H9 (cell line): ENCODE results near the gene DCPS. TPM values are rescaled to one million over a fixed set of nuclear protein-coding genes. Genes with fewer than 3 reads are reported as not detected.
"Not testable (repeated sequence)": the region's sequence is repeated elsewhere in the genome, so short reads cannot be mapped to it uniquely, and the experiment has no call there.

ENCODE experiments used
- DNase-seq: peaks from one replicate; pipeline ENCODE4 v3.0.0-alpha.2; 2017
- H2AFZ ChIP-seq: one replicate; pipeline ENCODE4 v1.6.1; 2013; ENCODE audit warnings: mild to moderate bottlenecking, low read length, control low read depth, moderate library complexity
- H2AK5ac ChIP-seq: 2 replicates; pipeline ENCODE4 v1.6.1; 2013; ENCODE audit warnings: low read length, control low read depth, mixed read lengths; ENCODE audit not compliant: insufficient read length
- H2BK120ac ChIP-seq: one replicate; pipeline ENCODE4 v1.6.1; 2013; ENCODE audit warnings: low read depth, mild to moderate bottlenecking, low read length, control low read depth, inconsistent platforms; ENCODE audit not compliant: poor library complexity, severe bottlenecking
- H2BK12ac ChIP-seq: 2 replicates; pipeline ENCODE4 v1.6.1; 2013; ENCODE audit warnings: low read length, control low read depth, mixed read lengths, low read depth; ENCODE audit not compliant: insufficient read length
- H2BK15ac ChIP-seq: 2 replicates; pipeline ENCODE4 v1.6.1; 2013; ENCODE audit warnings: low read depth, low read length, control low read depth
- H2BK20ac ChIP-seq: one replicate; pipeline ENCODE4 v1.6.1; 2013; ENCODE audit warnings: low read depth, mild to moderate bottlenecking, low read length, control low read depth, inconsistent platforms; ENCODE audit not compliant: poor library complexity, severe bottlenecking
- H2BK5ac ChIP-seq: 2 replicates; pipeline ENCODE4 v1.6.1; 2013; ENCODE audit warnings: low read length, control low read depth, mixed read lengths; ENCODE audit not compliant: insufficient read length
- H3K14ac ChIP-seq: 2 replicates; pipeline ENCODE4 v1.6.1; 2013; ENCODE audit warnings: low read length, control low read depth; ENCODE audit not compliant: insufficient read depth
- H3K18ac ChIP-seq: 2 replicates; pipeline ENCODE4 v1.6.1; 2013; ENCODE audit warnings: low read depth, mild to moderate bottlenecking, mixed read lengths, low read length, control low read depth; ENCODE audit not compliant: insufficient read length
- H3K23ac ChIP-seq: 2 replicates; pipeline ENCODE4 v1.6.1; 2013; ENCODE audit warnings: low read length, control low read depth, mixed read lengths, low read depth; ENCODE audit not compliant: insufficient read length
- H3K23me2 ChIP-seq: 2 replicates; pipeline ENCODE4 v1.6.1; 2013; ENCODE audit warnings: low read depth, mild to moderate bottlenecking, mixed read lengths, low read length, control low read depth; ENCODE audit not compliant: insufficient read length, poor library complexity, severe bottlenecking
- H3K27ac ChIP-seq: 2 replicates; pipeline ENCODE4 v1.5.1; 2013; ENCODE audit warnings: low read length, control low read depth, mixed read lengths, low read depth; ENCODE audit not compliant: insufficient read length
- H3K27me3 ChIP-seq: 2 replicates; pipeline ENCODE4 v1.6.1; 2013; ENCODE audit warnings: low read length, control low read depth, inconsistent platforms; ENCODE audit not compliant: insufficient read depth
- H3K4ac ChIP-seq: 2 replicates; pipeline ENCODE4 v1.6.1; 2013; ENCODE audit warnings: low read depth, mild to moderate bottlenecking, control low read depth, inconsistent platforms, low read length, moderate library complexity
- H3K4me1 ChIP-seq: 2 replicates; pipeline ENCODE4 v1.6.1; 2013; ENCODE audit warnings: low read length, control low read depth, inconsistent platforms; ENCODE audit not compliant: insufficient read depth
- H3K4me2 ChIP-seq: 2 replicates; pipeline ENCODE4 v1.6.1; 2013; ENCODE audit warnings: low read length, control low read depth, mixed read lengths; ENCODE audit not compliant: insufficient read length, insufficient read depth
- H3K56ac ChIP-seq: 2 replicates; pipeline ENCODE4 v1.6.1; 2013; ENCODE audit warnings: low read depth, mild to moderate bottlenecking, mixed read lengths, low read length, control low read depth; ENCODE audit not compliant: insufficient read length
- H3K79me1 ChIP-seq: 2 replicates; pipeline ENCODE4 v1.6.1; 2013; ENCODE audit warnings: low read depth, mild to moderate bottlenecking, moderate library complexity, low read length, control low read depth, inconsistent platforms; ENCODE audit not compliant: insufficient read depth, poor library complexity, severe bottlenecking
- H3K79me2 ChIP-seq: 2 replicates; pipeline ENCODE4 v1.6.1; 2013; ENCODE audit warnings: low read length, control low read depth, inconsistent platforms; ENCODE audit not compliant: insufficient read depth
- H3K9ac ChIP-seq: 2 replicates; pipeline ENCODE4 v1.6.1; 2013; ENCODE audit warnings: low read length, control low read depth, mixed read lengths; ENCODE audit not compliant: insufficient read length; ENCODE audit errors: extremely low read depth
- H3K9me3 ChIP-seq: one replicate; pipeline ENCODE4 v1.6.1; 2013; ENCODE audit warnings: low read depth, low read length, inconsistent platforms; ENCODE audit not compliant: control insufficient read depth
- H3T11ph ChIP-seq: one replicate; pipeline ENCODE4 v1.6.1; 2013; ENCODE audit warnings: mild to moderate bottlenecking, low read length, control low read depth, inconsistent platforms
- H4K20me1 ChIP-seq: one replicate; pipeline ENCODE4 v1.6.1; 2013; ENCODE audit not compliant: control insufficient read depth, insufficient read length, insufficient read depth
- H4K5ac ChIP-seq: 2 replicates; pipeline ENCODE4 v1.6.1; 2013; ENCODE audit warnings: low read depth, mild to moderate bottlenecking, mixed read lengths, low read length, control low read depth; ENCODE audit not compliant: insufficient read length
- H4K8ac ChIP-seq: replicated peaks from 2 replicates; pipeline ENCODE4 v1.6.1; 2013; ENCODE audit warnings: low read length, control low read depth, mixed read lengths, low read depth; ENCODE audit not compliant: insufficient read length
- H4K91ac ChIP-seq: 2 replicates; pipeline ENCODE4 v1.6.1; 2013; ENCODE audit warnings: low read depth, mild to moderate bottlenecking, moderate library complexity, mixed read lengths, low read length, control low read depth; ENCODE audit not compliant: insufficient read length
- H3K27ac Mint-ChIP-seq, 3 experiments: 2 replicates in 2 of 3; 3 replicates in 1 of 3; pipeline ENCODE4 v1.8.0; 2020 to 2021; ENCODE audit warnings: mixed read lengths in 3 of 3, mild to moderate bottlenecking in 1 of 3, moderate library complexity in 1 of 3
- H3K27me3 Mint-ChIP-seq: 2 replicates; pipeline ENCODE4 v1.8.0; 2021; ENCODE audit warnings: low read depth, mild to moderate bottlenecking, moderate library complexity, mixed read lengths
- H3K36me3 Mint-ChIP-seq, 3 experiments: 2 replicates in 2 of 3; 3 replicates in 1 of 3; pipeline ENCODE4 v1.8.0; 2020 to 2021; ENCODE audit warnings: low read depth in 3 of 3, mixed read lengths in 3 of 3; ENCODE audit not compliant: insufficient read depth in 1 of 3
- H3K4me1 Mint-ChIP-seq, 2 experiments: 2 replicates each; pipeline ENCODE4 v1.8.0; 2020; ENCODE audit warnings: mixed read lengths in 2 of 2
- H3K4me3 Mint-ChIP-seq, 2 experiments: 2 replicates in 1 of 2; 3 replicates in 1 of 2; pipeline ENCODE4 v1.8.0; 2020 to 2021; ENCODE audit warnings: mild to moderate bottlenecking in 2 of 2, mixed read lengths in 2 of 2, moderate library complexity in 1 of 2
- H3K9me3 Mint-ChIP-seq, 2 experiments: 2 replicates in 1 of 2; 3 replicates in 1 of 2; pipeline ENCODE4 v1.8.0; 2020; ENCODE audit warnings: mild to moderate bottlenecking in 2 of 2, mixed read lengths in 2 of 2, moderate library complexity in 1 of 2
- WGBS: extraction: QIAGEN DNeasy Blood & Tissue Kit; methylation state at CpG from one replicate; pipeline ENCODE4 v1.1.7; 2013; ENCODE audit warnings: missing lambda C conversion rate, low lambda C conversion rate, mixed read lengths; ENCODE audit not compliant: insufficient read length; ENCODE audit errors: extremely low coverage; 5-methylcytosine and 5-hydroxymethylcytosine counted together
- total RNA-seq: library from RNA; stranded (reverse); gene quantifications from 2 replicates; pipeline ENCODE4 v1.2.1, GENCODE V29; 2021

Gene DCPS
- total RNA-seq, 1 experiment from 2014 or later = 27.7 TPM

- H3K23me2 ChIP-seq, H2BK15ac ChIP-seq, H4K91ac ChIP-seq, H2AK5ac ChIP-seq, H3K27ac ChIP-seq, H3K36me3 Mint-ChIP-seq, H4K8ac ChIP-seq, H3K27me3 ChIP-seq, H3K79me2 ChIP-seq, H3T11ph ChIP-seq, H2BK120ac ChIP-seq, H3K4ac ChIP-seq, H2BK20ac ChIP-seq, H2AFZ ChIP-seq, H4K20me1 ChIP-seq, H4K5ac ChIP-seq, H3K18ac ChIP-seq, H2BK12ac ChIP-seq, DNase-seq, H3K9me3 ChIP-seq, H3K27me3 Mint-ChIP-seq, H3K27ac Mint-ChIP-seq, H3K14ac ChIP-seq, H3K23ac ChIP-seq, H3K79me1 ChIP-seq, H3K9ac ChIP-seq, H3K4me3 Mint-ChIP-seq, H3K56ac ChIP-seq, H3K9me3 Mint-ChIP-seq, H3K4me1 ChIP-seq, H3K4me2 ChIP-seq, H2BK5ac ChIP-seq: not testable (repeated sequence)
- no CpG with 5 or more reads among the region's 5 CpGs for WGBS
- peaks cover 29 to 45% of the 10 kb centered on the region in 2 experiments for H3K4me1 Mint-ChIP-seq
Observed at GRCh38 chr11:126365508-126365907, 61.6 kb downstream of the DCPS start.
